H1 (cell line): ENCODE results near the gene CMTM2. TPM values are rescaled to one million over a fixed set of nuclear protein-coding genes. Genes with fewer than 3 reads are reported as not detected.

Experiments
- CTCF ChIA-PET: fragments of 300-600 bp; sonication (Branson Sonifier 250); formaldehyde crosslinking; loops from one replicate; lab custom pipeline; 2021; ENCODE audit not compliant: partially characterized antibody; lab: Charles Lee
- POLR2A ChIA-PET: fragments of 300-600 bp; sonication (Branson Sonifier 250); formaldehyde crosslinking; loops from one replicate; lab custom pipeline; 2021; ENCODE audit warnings: inconsistent platforms; ENCODE audit not compliant: partially characterized antibody; lab: Charles Lee
- DNase-seq, 2 experiments: peaks; one replicate each; pipeline versions ENCODE4 v3.0.0 to v3.0.0-alpha.2; 2010 to 2022; ENCODE audit warnings: low spot score in 2 of 2, low read depth in 1 of 2, mixed read lengths in 1 of 2
- FAIRE-seq: peaks from 2 replicates; lab custom pipeline; 2011; peaks lifted over from hg19 to GRCh38; lab: Jason Lieb, UNC
- H2AFZ ChIP-seq: 2 replicates; pipeline ENCODE4 v1.8.1; 2012; ENCODE audit warnings: low read length, inconsistent platforms
- H2AK5ac ChIP-seq: 2 replicates; pipeline ENCODE4 v1.6.1; 2013; ENCODE audit warnings: low read depth, low read length
- H2BK120ac ChIP-seq: replicated peaks from 2 replicates; pipeline ENCODE3; 2013; ENCODE audit warnings: low read depth, low read length, inconsistent platforms
- H2BK12ac ChIP-seq: 2 replicates; pipeline ENCODE4 v1.6.1; 2013; ENCODE audit warnings: low read depth, low read length
- H2BK15ac ChIP-seq: 2 replicates; pipeline ENCODE4 v1.6.1; 2013; ENCODE audit warnings: low read length
- H2BK20ac ChIP-seq: 2 replicates; pipeline ENCODE4 v1.6.1; 2013; ENCODE audit warnings: low read length
- H2BK5ac ChIP-seq: 2 replicates; pipeline ENCODE4 v1.6.1; 2013; ENCODE audit warnings: low read depth, low read length
- H3K14ac ChIP-seq: 2 replicates; pipeline ENCODE4 v1.6.1; 2013; ENCODE audit warnings: inconsistent platforms; ENCODE audit not compliant: insufficient read length
- H3K18ac ChIP-seq: 2 replicates; pipeline ENCODE4 v1.6.1; 2013; ENCODE audit warnings: low read length; ENCODE audit errors: extremely low read depth
- H3K23ac ChIP-seq: 2 replicates; pipeline ENCODE4 v1.6.1; 2013; ENCODE audit warnings: inconsistent platforms; ENCODE audit not compliant: insufficient read length
- H3K23me2 ChIP-seq: 2 replicates; pipeline ENCODE4 v1.6.1; 2013; ENCODE audit warnings: low read depth, low read length
- H3K27ac ChIP-seq: 2 replicates; pipeline ENCODE4 v1.6.1; 2011; ENCODE audit warnings: low read depth, low read length, inconsistent platforms
- H3K27me3 ChIP-seq, 4 experiments: replicated peaks in 1 of 4; 1 replicate in 1 of 4; 2 replicates in 3 of 4; pipeline versions ENCODE4 v1.6.1 to v1.8.1; 2011 to 2013; ENCODE audit warnings: low read length in 3 of 4, mild to moderate bottlenecking in 3 of 4, inconsistent platforms in 2 of 4, mixed read lengths in 2 of 4, moderate library complexity in 1 of 4; ENCODE audit not compliant: control insufficient read depth in 3 of 4, insufficient read depth in 3 of 4; ENCODE audit errors: extremely low read depth in 1 of 4
- H3K36me3 ChIP-seq, 4 experiments: 2 replicates each; pipeline versions ENCODE4 v1.6.1 to v1.8.1; 2011 to 2013; ENCODE audit warnings: mild to moderate bottlenecking in 4 of 4, low read length in 3 of 4, moderate library complexity in 2 of 4, control low read depth in 1 of 4, inconsistent platforms in 1 of 4; ENCODE audit not compliant: insufficient read depth in 4 of 4, control insufficient read depth in 2 of 4
- H3K4ac ChIP-seq: replicated peaks from 2 replicates; pipeline ENCODE3; 2013; ENCODE audit warnings: low read length, low read depth, mixed read lengths, inconsistent platforms; ENCODE audit not compliant: insufficient read length
- H3K4me1 ChIP-seq, 4 experiments: replicated peaks in 1 of 4; 1 replicate in 1 of 4; 2 replicates in 3 of 4; pipeline versions ENCODE4 v1.6.1 to v1.8.1; 2011 to 2013; ENCODE audit warnings: low read length in 3 of 4, inconsistent platforms in 2 of 4, mixed read lengths in 1 of 4; ENCODE audit not compliant: insufficient read depth in 4 of 4, control insufficient read depth in 3 of 4
- H3K4me2 ChIP-seq, 2 experiments: 2 replicates each; pipeline versions ENCODE4 v1.6.1 to v1.8.1; 2011 to 2013; ENCODE audit warnings: low read depth in 2 of 2, low read length in 2 of 2, control low read depth in 1 of 2, inconsistent platforms in 1 of 2, mild to moderate bottlenecking in 1 of 2; ENCODE audit not compliant: insufficient read depth in 1 of 2
- H3K4me3 ChIP-seq, 4 experiments: fragments of 200-600, 300-600 bp in 1 of 4; sonication (generic), shearing (Covaris generic), sonication (Bioruptor Twin) in 1 of 4; 2 replicates each; pipeline versions ENCODE4 v1.5.1 to v1.8.1; 2011 to 2016; ENCODE audit warnings: low read length in 4 of 4, low read depth in 3 of 4, control low read depth in 2 of 4, inconsistent platforms in 2 of 4, mild to moderate bottlenecking in 2 of 4, mixed read lengths in 1 of 4, moderate library complexity in 1 of 4; ENCODE audit not compliant: insufficient read depth in 2 of 4; ENCODE audit errors: extremely low read depth in 1 of 4
- H3K56ac ChIP-seq: replicated peaks from 2 replicates; pipeline ENCODE3; 2013; ENCODE audit warnings: low read depth, mild to moderate bottlenecking, mixed read lengths, low read length, inconsistent platforms; ENCODE audit not compliant: insufficient read length
- H3K79me1 ChIP-seq: 2 replicates; pipeline ENCODE4 v1.6.1; 2013; ENCODE audit warnings: low read depth, low read length, control low read depth
- H3K79me2 ChIP-seq, 2 experiments: 2 replicates each; pipeline versions ENCODE4 v1.6.1 to v1.8.1; 2012 to 2013; ENCODE audit warnings: low read length in 2 of 2, mild to moderate bottlenecking in 2 of 2, inconsistent platforms in 1 of 2; ENCODE audit not compliant: insufficient read depth in 2 of 2, control insufficient read depth in 1 of 2
- H3K9ac ChIP-seq, 4 experiments: replicated peaks in 1 of 4; 1 replicate in 1 of 4; 2 replicates in 3 of 4; pipeline versions ENCODE4 v1.6.1 to v1.8.1; 2011 to 2013; ENCODE audit warnings: low read depth in 3 of 4, low read length in 3 of 4, control low read depth in 2 of 4, mild to moderate bottlenecking in 2 of 4, moderate library complexity in 2 of 4, inconsistent platforms in 1 of 4; ENCODE audit errors: extremely low read depth in 1 of 4
- H3K9me3 ChIP-seq, 2 experiments: 2 replicates each; pipeline versions ENCODE4 v1.6.1 to v1.8.1; 2012 to 2013; ENCODE audit warnings: mild to moderate bottlenecking in 2 of 2, moderate library complexity in 2 of 2, control low read depth in 1 of 2, inconsistent platforms in 1 of 2, low read depth in 1 of 2, low read length in 1 of 2, mixed read lengths in 1 of 2; ENCODE audit not compliant: insufficient read depth in 2 of 2
- H4K20me1 ChIP-seq, 2 experiments: replicated peaks in 1 of 2; 2 replicates each; pipeline versions ENCODE3 to v1.8.1; 2011 to 2013; ENCODE audit warnings: inconsistent platforms in 2 of 2, low read length in 2 of 2, mild to moderate bottlenecking in 1 of 2; ENCODE audit not compliant: insufficient read depth in 2 of 2, control insufficient read depth in 1 of 2
- H4K5ac ChIP-seq: 2 replicates; pipeline ENCODE4 v1.6.1; 2013; ENCODE audit warnings: low read length, low read depth, mixed read lengths, inconsistent platforms; ENCODE audit not compliant: insufficient read length
- H4K8ac ChIP-seq: 2 replicates; pipeline ENCODE4 v1.8.0; 2013; ENCODE audit warnings: mild to moderate bottlenecking, moderate library complexity, low read length, inconsistent platforms; ENCODE audit not compliant: insufficient read depth; ENCODE audit errors: extremely low read depth
- H4K91ac ChIP-seq: replicated peaks from 2 replicates; pipeline ENCODE3; 2013; ENCODE audit warnings: low read length, mixed read lengths, inconsistent platforms; ENCODE audit not compliant: insufficient read length
- E2F6 ChIP-seq: IDR thresholded peaks from 2 replicates; pipeline ENCODE4 v1.6.1; 2012; ENCODE audit warnings: inconsistent platforms
- WGBS, 2 experiments: shearing (Covaris generic) in 1 of 2; methylation state at CpG; one replicate each; pipeline versions ENCODE4 v1.1.6 to v1.1.7; 2013 to 2015; ENCODE audit warnings: low lambda C conversion rate in 2 of 2, mixed read lengths in 2 of 2, inconsistent platforms in 1 of 2, low coverage in 1 of 2, missing lambda C conversion rate in 1 of 2; ENCODE audit not compliant: insufficient replicate concordance in 2 of 2, insufficient coverage in 1 of 2, insufficient read length in 1 of 2; ENCODE audit errors: extremely low coverage in 1 of 2, missing lambda C conversion rate in 1 of 2; 5-methylcytosine and 5-hydroxymethylcytosine counted together
- polyA plus RNA-seq, 7 experiments: library from polyadenylated mRNA; depleted of rRNA in 3 of 7; stranded (reverse) in 5 of 7; unstranded in 2 of 7; fragments of >200 nt in 5 of 7; fragments of 200-250 nt in 2 of 7; gene quantifications; 1 replicate in 5 of 7; 2 replicates in 1 of 7; 4 replicates in 1 of 7; pipeline versions ENCODE4 v1.2.1 to v1.2.3, GENCODE V29; 2011 to 2013; ENCODE audit warnings: missing spikeins in 2 of 7, mixed read lengths in 2 of 7
- total RNA-seq: library from RNA; stranded (reverse); fragmentation: NEBNext Ultra II Directional; extraction: Animal tissue kit (Norgen Biotek cat#: 25700); gene quantifications from 2 replicates; pipeline ENCODE4 v1.2.1, GENCODE V29; 2021

CMTM2 gene
- total and polyA plus RNA-seq, 2 of the 8 experiments (the other 6 are each of a cell fraction or from before 2014, with no cell fraction given) = not detected

DNA sequence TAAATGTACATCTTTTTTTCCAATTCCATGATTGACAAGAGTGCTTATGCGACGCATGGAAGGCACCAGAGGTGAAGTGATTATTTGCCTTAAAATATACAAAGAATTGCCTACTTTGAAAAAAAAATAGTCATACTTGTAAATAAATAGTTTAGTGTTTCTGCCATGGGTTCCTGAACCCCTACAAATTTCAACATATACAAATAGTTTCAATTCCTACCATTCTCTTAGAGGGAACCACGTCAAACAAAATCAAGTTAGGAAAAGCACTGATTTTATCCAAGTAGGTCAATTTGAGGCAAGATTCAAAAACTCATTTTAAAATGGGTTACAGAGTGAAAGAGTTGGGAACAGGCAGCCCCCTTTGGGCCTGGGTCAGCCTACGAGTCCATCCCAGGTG, 36.9 kb downstream of the CMTM2 start:
- H3K23me2 ChIP-seq = no peaks in the 10 kb centered on the region
- ChIA-PET POLR2A (no interaction called here), CTCF (interaction anchor here (3.0 kb wide), 1 partner anchor 35 kb away, joined by 17 read pairs; no protein-coding TSS in a partner anchor)
- H3K36me3 ChIP-seq = peaks cover 7 to 35% (median 22%) of the 10 kb centered on the region in 4 experiments; a peak in 7 of 8 replicates
- no peak overlapping the region for H3K56ac ChIP-seq
- H3K18ac ChIP-seq = peak overlapping the region; percentile 51
- peaks cover 6% of the 10 kb centered on the region in 2 experiments for H4K20me1 ChIP-seq
- H3K27ac ChIP-seq = no peak overlapping the region
- 88% methylated on average over 4 of the region's 4 CpGs; no CpG with 5 or more reads in 1 of the 2 experiments for WGBS, 2 experiments
- H2AK5ac ChIP-seq = no peak overlapping the region
- no peak overlapping the region for H4K5ac ChIP-seq
- H3K79me1 ChIP-seq = no peaks in the 10 kb centered on the region; the same call in 1 of the 2 replicates
- H2BK15ac ChIP-seq = 0 out of 2 replicates have a peak overlapping the region, but pooled peaks have one; percentile 73
- H3K4me1 ChIP-seq = peaks cover 3 to 12% (median 7%) of the 10 kb centered on the region in 4 experiments
- H4K91ac ChIP-seq = no peak overlapping the region
- H3K4me3 ChIP-seq = no peak overlapping the region; a peak in 2 of 8 replicates
- H2AFZ ChIP-seq = no peak overlapping the region
- no peaks in the 10 kb centered on the region for H3K27me3 ChIP-seq
- H3K4me2 ChIP-seq = peak overlapping the region; percentile 40 to 51; a peak in 3 of 4 replicates
- FAIRE-seq (no peak), DNase-seq (no peak)
- H3K14ac ChIP-seq = no peak overlapping the region
- H3K23ac ChIP-seq = no peak overlapping the region
- no peak overlapping the region for H2BK120ac ChIP-seq
- H3K79me2 ChIP-seq = no peaks in the 10 kb centered on the region
- H3K9me3 ChIP-seq = peaks cover 0 to 7% of the 10 kb centered on the region in 2 experiments; a peak in 1 of 4 replicates
- H4K8ac ChIP-seq = peak overlapping the region; percentile 51; the same call in 1 of the 2 replicates
- no peak overlapping the region for H2BK20ac ChIP-seq
- H3K9ac ChIP-seq = no peak overlapping the region
- no peak overlapping the region for H2BK12ac ChIP-seq
- no peak overlapping the region for H2BK5ac ChIP-seq
- no peak overlapping the region for H3K4ac ChIP-seq
- TF ChIP-seq E2F6 = no peak
